Left colon (tissue), 2 donors: ENCODE results near the gene LRTM2. TPM values are rescaled to one million over a fixed set of nuclear protein-coding genes. Genes with fewer than 3 reads are reported as not detected.

Experiments used
- ATAC-seq: fragments of 200-7000 bp; cut with Tn5 transposase; one replicate; pipeline ENCODE4 v1.9.1; 2020; ENCODE audit warnings: mild to moderate bottlenecking, moderate library complexity
- DNase-seq, 2 donors: peaks; one replicate each; pipeline ENCODE4 v3.0.0-alpha.2; 2020
- intact Hi-C, 2 donors: fragments of 100-400 bp; cut with DNase I in 1 of 2; cut with micrococcal nuclease in 1 of 2; formaldehyde crosslinking; loops; one replicate each; pipeline versions ENCODE4 v1.11.2 to v1.14.0; 2022; cut with DNase I, micrococcal nuclease
- total RNA-seq, 2 donors: library from RNA; stranded (reverse); fragmentation: NEBNext Ultra II Directional; extraction: Animal tissue kit (Norgen Biotek cat#: 25700); gene quantifications; one replicate each; pipeline ENCODE4 v1.2.1, GENCODE V29; 2021
- donor health status: DM: no; HTN: no; CAD: no.
- donor health status: DM: yes; HTN: yes; CAD: no.

The LRTM2 gene
- total RNA-seq, 2 donors from 2014 or later: not detected

DNA sequence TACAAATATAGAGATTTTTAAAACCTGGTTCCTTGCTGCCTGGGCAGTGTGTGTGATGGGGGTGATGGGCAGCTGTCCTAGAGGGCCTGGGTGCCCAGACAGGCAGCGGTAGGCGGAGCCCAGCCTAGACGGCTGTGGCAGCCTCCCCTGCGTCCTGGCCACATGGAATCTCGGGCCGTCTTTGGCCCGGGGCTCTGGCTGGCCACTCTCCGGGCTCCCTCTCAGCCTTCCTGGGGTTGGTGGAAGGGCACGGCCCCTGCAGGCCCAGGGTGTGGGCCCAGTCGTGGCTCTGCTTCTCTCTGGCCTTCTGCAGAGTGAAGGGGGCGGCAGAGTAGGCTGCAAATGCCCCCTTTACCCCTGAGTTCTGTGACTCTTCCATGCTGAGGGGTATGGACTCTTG is 2.3 kb downstream of the LRTM2 start:
- no peak for DNase-seq
- intact Hi-C loops: loop anchor here in 1 of 2 donors (10.0 kb wide), 1 partner anchor 92 kb away; the partner anchor contains the start of gene CACNA2D4
- no peak for ATAC-seq

DNA sequence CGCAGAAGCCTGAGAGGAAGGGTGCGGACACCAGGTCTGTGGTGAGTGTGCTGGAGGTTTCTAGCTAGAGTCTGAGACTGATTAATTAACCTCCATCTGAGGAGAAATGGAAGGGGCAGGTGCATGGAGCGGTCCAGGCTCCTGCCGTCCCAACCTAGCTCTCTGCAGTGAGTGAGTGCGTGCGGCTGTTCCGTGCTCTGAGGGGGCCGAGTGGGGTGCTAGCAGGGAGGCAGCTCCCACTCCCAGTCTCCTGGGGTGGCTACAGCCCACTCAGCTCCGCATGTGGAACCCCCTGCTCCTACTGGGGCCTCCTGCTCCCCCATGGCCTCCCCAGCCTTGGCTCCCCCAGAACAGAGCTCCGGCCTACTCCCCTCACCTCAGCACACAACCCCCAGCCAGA is 2.9 kb downstream of the LRTM2 start:
- no peak for ATAC-seq
- DNase-seq: no peak
- intact Hi-C loops: loop anchor here in 1 of 2 donors (10.0 kb wide), 1 partner anchor 92 kb away; the partner anchor contains the start of gene CACNA2D4

DNA sequence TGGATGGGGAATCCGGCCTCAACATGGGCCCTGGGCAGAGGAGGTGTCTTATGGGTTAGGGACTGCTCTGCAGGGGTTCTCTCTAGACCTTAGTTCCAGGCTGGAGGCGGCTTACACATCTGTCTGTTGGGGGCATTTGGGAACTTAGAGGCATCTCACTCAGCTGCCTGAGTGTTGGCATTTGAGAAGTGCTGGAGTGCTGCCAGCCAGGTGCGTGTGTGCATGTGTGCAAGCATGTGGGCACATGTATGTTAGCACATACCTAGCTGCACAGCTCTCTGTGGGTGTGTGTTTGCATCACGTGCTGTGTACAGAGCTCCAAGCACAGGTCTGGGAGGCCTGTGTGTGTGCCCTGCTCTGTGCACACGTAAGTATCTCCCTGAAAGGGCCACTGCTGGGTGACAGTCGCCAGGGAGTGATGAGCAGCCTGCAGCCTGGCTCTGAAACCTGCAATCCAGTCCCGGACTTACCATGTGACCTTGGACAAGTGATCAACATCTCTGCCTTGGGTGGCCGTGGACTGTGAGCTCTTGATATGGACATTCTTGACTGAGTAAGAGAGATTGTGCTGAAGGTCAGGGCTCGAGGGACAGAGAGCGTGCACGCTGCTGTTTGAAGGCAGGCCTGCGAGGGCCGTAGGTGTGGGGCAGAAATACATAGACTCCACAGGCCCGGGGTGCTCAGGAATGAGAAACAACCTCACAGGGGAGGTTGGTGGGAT is 5.2 kb downstream of the LRTM2 start:
- ATAC-seq: no peak
- intact Hi-C loops: loop anchor here in 1 of 2 donors (10.0 kb wide), 1 partner anchor 89 kb away; the partner anchor contains the start of gene CACNA2D4
- DNase-seq: no peak

DNA sequence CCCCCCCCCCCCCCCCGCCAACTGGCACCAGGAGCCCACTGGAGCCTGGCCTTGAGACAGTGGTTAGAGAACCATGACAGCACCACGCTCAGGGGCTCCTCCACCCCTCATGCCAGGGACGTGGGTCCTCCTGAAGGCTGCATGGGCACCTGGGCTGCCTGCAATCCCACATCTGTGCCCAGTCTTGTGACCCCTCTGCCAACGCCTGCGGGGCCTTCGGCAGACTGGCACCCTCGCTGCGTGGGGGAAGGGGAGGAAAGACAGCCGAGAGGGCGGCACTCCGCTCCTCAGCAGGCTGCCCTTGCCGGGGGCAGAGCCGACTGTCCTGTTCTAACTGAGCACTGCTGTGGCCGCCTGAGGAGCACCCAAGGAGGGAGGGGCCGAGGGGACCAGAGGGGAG is 6.0 kb downstream of the LRTM2 start:
- intact Hi-C loops: loop anchor here in 1 of 2 donors (10.0 kb wide), 1 partner anchor 88 kb away; the partner anchor contains the start of gene CACNA2D4
- ATAC-seq: no peak
- no peak for DNase-seq

DNA sequence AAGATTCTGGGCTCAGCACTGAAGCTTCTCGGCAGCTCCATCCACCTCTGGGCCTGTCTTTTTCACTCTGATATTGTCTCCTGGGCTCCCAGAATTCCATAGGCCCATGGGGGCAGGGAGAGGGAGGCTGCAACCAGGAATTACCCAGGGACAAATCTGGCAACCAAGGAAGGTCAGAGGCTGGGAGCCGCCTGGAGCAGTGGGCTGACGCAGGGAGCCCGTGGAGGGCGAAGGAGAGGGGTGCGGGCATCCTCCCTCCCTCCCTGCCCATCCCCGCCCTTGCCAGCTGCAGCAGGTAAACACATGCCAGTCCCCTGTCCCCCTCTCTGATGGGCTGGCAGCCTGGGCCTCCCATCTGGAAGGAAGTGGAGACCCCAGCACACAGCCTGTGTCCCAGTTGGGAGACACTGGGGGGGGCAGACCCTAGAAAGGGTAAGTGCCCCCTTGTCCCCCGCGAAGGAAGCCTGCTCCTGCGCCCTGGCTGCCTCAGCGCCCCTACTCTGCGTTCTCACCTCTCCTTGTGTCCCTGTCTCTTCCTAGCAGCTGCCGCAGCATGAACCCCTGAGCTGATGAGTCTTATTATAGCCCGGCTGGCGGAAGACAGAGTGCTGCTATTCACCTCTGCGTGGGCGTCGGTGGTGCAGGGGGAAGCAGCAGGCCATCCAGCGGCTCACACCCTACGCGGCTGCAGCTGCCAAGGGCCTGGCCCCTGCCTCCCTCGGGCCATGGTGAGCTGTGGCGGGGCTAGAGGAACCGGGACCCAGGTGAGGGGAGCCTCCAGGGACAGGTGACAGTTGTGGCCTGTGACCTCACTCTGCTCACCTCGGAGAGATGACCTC is 6.7 kb downstream of the LRTM2 start:
- no peak for ATAC-seq
- intact Hi-C loops: loop anchor here in 1 of 2 donors (10.0 kb wide), 1 partner anchor 88 kb away; the partner anchor contains the start of gene CACNA2D4
- no peak for DNase-seq

DNA sequence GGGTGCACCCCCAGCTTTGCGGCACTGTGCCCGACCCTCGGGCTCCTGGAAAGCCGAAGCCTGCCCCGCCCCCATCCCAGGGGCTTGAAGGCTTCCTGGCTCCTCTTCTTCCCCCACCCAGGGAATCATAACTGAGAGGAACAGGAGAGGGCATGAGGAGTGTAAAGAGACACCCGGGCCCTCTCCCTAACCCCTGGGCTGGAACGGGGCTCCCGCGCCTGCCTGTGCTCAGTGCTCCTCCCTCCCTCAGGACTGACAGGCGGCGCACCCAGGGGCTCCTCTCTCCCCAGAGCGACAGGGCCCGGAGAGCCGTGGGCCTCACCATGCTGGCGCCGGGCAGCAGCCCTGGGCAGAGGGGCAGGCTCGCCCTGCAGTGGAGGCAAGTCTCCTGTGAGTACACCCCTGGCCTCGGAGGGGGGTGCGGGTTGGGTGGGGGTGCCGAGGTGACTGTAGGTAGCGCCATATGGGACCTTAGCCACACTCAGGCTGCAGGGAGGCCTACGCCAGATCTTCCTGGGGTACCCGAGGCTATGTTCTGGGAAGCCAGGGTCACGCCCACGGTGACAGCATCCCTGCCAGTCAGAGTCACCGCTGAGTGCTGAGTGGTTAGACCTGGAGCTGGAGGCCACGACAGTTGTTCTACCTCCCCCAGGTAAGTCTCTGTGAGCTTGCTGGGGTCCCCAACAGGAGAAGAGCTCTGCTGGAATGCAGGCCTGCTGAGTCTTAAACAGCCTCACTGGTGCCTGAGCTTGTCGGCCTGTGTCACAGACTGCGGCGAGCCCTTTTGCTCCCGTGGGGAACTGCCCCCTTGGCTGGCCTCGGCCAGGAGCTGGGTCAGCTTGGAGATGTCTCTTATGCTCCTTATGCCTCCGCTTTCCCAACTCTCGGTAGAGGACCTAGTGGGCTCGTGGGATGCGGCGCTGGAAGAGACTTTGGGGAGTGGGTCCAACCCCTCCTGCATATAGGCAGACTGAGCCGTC is 7.8 kb downstream of the LRTM2 start:
- intact Hi-C loops: loop anchor here in 1 of 2 donors (10.0 kb wide), 1 partner anchor 87 kb away; the partner anchor contains the start of gene CACNA2D4
- ATAC-seq (no peak), DNase-seq (no peak)

DNA sequence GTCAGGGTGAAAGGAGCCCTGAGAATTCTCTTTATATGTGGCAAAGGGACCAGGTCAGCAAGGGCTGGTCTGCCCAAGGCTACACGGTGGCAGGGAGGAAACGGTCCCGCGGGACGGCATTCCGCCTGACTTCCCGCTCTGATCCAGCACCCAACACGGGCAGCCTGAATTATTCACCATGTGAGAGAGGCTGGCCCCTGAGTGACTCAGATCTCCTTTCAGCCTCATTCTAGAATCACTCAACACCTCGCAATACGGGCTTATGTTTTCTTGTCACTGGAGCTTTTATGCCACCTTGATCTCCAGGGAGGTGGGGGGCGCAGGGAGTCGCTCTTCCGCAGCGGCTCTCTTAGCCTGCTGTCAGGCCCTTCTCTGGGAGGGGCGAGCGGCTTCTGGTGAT is 8.5 kb downstream of the LRTM2 start:
- intact Hi-C loops: loop anchor here in 1 of 2 donors (10.0 kb wide), 1 partner anchor 86 kb away; the partner anchor contains the start of gene CACNA2D4
- ATAC-seq: no peak
- DNase-seq: no peak

DNA sequence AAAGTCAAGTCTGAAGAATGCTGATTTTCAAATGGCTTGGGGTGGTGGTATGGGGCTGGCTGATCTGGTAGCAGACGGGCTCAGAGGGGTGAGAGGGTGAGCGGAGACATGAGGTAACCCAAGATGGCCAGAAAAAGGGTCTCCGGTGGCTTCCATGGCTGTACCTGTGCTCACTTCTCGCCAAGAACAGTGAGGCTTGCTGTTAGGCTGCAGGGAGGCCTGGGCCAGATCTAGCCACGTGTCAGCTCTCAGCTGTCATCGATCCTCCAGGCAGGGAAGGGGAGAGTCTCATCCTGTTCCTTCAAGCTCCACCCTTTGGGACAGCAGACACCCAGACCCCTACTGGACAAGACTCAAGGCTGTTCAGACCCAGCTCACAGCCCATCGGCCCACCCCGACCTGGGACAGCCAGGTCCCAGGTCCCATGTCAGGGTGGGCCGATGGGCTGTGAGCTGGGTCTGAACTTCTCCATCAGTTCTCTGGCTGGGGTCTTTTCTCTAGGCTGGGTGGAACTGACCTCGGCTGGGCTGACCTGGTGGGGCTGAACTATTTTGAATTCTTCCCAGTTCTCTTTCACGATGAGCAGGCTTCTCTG is 9.0 kb downstream of the LRTM2 start:
- DNase-seq: no peak
- intact Hi-C loops: loop anchor here in 1 of 2 donors (10.0 kb wide), 1 partner anchor 85 kb away; the partner anchor contains the start of gene CACNA2D4
- ATAC-seq: no peak

DNA sequence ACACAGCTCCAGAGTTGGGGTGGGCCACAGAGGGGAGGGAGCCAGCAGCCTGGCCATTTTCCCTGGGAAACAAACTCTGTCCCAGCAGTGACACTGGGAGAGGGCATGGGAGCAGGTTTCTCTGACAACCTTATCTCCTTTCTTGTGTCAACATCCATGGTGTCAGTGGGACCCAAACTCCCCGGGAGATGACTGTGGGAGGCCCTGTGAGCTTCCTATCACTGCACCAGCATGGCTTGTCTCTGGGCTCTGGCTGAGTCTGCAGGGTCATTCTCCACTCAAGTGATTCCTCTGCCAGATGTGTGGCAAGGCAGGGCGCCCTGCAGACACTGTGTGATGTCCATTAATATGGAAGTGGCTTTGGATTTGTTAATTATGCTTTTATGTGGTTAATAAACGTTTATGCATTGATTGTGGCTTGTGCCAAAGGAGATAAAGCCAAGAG is 10.1 kb downstream of the LRTM2 start:
- no peak for ATAC-seq
- intact Hi-C loops: loop anchor here in 1 of 2 donors (10.0 kb wide), 1 partner anchor 74 kb away; no protein-coding TSS in a partner anchor
- DNase-seq: no peak

DNA sequence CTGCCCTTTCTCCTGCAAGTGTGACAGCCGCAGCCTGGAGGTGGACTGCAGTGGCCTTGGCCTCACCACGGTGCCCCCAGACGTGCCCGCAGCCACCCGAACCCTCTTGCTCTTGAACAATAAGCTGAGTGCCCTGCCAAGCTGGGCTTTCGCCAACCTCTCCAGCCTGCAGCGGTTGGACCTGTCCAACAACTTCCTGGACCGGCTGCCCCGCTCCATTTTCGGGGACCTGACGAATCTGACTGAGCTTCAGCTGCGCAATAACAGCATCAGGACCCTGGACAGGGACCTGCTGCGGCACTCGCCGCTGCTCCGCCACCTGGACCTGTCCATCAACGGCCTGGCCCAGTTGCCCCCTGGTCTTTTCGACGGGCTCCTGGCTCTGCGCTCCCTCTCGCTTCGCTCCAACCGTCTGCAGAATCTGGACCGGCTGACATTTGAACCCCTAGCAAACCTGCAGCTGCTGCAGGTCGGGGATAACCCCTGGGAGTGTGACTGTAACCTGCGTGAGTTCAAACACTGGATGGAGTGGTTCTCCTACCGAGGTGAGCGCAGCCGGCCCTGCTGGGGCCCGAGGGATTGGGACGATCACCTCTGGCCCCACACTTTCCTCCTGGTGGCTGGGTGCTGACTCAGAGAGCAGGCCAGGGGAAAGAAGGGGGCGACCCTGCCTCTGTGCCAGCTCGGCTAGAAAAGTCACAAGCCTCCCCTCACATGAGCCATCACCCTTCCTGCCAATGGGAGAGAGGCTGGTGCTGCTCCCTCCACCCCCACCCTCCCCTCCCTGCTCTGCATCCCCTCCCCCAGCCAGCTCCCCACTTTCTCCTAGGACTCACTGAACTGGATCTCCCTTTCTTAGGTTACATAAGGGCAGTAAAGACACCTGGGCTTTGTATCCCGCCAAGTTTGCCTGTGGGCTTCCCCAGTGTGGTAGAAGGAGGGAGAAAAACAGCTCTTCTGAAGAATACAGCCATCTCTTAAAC is 10.9 kb downstream of the LRTM2 start:
- DNase-seq (peak; percentile 44 to 53), ATAC-seq (peak; percentile 87)
- intact Hi-C loops: loop anchor here in 1 of 2 donors (10.0 kb wide), 1 partner anchor 74 kb away; no protein-coding TSS in a partner anchor

DNA sequence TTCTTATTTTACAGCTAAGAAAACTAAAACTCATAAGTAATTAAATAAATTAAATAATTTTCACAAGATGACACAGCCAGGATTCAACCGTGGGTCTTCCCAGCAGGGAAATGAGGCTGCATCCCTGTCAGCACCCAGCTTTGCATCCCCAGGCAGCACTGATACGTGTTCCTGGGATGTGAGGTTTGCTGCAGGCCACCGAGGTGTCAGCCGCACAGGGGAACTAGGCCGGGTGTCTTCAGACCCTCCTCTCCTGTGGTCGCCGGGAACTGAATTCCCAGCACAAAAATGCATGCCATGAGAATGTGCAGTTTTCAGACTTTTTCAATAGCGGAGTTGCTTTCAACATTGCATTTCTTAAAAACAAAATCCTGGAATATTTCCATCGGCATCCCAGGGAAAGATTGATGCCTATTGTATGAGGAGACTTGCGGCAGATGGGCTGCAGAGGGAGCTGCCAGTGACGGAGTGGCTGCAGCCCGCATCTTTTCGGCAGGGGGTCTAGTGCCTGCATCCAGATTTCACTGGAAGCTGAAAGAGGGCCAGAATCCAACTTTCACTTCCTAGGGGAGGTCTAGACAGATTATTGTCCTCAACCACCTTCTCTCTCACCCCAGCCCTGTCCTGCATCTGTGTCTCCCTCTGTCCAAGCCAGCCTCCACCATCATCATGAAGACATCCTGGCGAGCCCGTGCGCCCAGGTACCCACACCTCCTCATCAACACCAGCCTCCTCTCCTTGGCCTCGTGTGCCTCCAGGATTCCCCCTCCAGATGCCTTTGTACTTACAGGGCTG is 12.6 kb downstream of the LRTM2 start:
- no peak for DNase-seq
- intact Hi-C loops: loop anchor here in 1 of 2 donors (10.0 kb wide), 1 partner anchor 72 kb away; no protein-coding TSS in a partner anchor
- no peak for ATAC-seq

DNA sequence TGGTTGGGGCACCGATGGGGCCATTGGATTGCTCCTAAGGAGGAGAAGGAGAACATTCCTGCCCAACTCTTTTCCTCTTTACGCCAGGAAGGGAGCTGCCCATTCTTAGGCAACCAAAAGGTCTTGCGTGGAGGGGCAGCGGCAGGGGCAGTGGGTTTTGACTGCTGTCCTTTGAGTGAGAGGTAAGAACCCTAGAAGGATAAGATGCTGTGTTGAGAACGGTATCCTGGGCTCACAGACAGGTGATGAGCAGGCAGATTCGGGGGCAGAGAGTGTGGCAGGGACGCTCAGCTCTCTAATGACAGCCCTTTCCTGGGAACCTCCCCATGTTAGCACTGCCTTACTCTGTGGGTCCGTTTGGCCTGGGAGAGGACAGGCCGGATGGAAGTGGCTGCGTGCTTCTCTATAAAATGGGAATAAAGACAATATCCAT is 13.2 kb downstream of the LRTM2 start:
- no peak for DNase-seq
- intact Hi-C loops: loop anchor here in 1 of 2 donors (10.0 kb wide), 1 partner anchor 71 kb away; no protein-coding TSS in a partner anchor
- ATAC-seq: no peak

DNA sequence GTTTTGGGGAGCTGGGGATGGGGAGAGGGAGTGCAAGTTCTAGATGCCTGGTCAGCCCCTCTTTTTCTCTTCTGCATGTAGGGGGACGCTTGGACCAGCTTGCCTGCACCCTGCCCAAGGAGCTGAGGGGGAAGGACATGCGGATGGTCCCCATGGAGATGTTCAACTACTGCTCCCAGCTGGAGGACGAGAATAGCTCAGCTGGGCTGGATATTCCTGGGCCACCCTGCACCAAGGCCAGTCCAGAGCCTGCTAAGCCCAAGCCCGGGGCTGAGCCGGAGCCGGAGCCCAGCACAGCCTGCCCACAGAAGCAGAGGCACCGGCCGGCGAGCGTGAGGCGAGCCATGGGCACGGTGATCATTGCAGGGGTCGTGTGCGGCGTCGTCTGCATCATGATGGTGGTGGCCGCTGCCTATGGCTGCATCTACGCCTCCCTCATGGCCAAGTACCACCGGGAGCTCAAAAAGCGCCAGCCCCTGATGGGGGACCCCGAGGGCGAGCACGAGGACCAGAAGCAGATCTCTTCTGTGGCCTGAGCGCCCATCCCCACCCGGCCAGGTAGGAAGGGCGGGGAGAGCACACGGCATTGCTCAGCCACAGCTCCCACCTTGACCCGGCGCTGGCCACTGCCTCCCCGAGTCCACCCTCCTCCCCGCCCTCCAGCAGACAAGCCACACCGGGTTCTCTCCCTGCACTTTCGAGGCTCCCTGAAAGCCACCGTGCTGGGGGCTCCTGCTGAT is 14.0 kb downstream of the LRTM2 start:
- ATAC-seq (no peak), DNase-seq (no peak)
- intact Hi-C loops: loop anchor here in 1 of 2 donors (10.0 kb wide), 1 partner anchor 70 kb away; no protein-coding TSS in a partner anchor

DNA sequence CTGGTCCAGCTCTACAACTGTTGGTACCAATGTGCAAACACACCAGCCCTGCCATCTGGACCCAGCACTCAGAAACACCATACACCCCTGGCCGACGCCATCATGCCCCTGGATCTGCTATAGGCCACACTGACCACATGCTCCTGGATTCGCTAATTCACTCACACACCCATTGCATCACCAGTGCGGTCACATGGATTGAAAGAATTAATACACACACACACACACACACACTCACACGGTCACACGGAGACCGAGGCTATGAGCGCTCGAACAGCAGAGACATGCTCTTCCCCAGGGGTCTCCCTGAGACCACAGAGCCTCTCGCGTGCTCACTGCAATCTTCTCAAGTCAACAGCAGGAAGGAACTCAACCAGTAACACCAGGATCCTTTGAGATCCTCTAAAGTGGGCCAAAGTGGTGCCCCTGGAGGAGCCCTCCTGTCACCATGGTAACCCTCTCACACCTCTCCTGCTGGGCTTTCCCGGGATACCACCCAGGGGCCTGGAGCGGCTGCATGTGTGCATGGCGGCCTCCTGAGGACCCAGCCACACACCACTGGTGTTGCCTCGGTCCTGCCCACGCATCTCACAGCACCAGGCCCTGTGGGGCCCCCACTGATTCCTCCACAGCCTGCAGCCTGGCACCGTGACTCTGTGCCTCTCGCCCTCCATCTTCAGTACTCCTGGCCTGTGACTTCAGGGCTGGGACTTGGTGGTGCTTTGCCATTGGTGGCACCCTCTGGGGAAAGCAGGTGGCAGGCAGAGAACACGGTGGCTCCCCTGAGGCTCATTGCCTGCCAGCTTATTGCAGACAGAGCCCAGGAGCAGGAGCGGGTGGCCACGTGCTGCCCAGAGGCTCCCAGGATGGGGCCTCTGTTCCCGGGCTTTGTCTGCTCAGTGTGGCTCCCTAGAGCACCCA is 15.1 kb downstream of the LRTM2 start:
- intact Hi-C loops: loop anchor here in 1 of 2 donors (10.0 kb wide), 1 partner anchor 69 kb away; no protein-coding TSS in a partner anchor
- DNase-seq (no peak), ATAC-seq (no peak)
